GM18508 (cell line): ENCODE data around the gene OPCML.

ENCODE experiments used
- ATAC-seq: cut with Tn5 transposase; IDR thresholded peaks from one replicate; pipeline ENCODE4 v1.9.1; 2021; ENCODE audit warnings: moderate number of reproducible peaks; ENCODE audit not compliant: insufficient read depth, unreplicated experiment

The OPCML gene

DNA sequence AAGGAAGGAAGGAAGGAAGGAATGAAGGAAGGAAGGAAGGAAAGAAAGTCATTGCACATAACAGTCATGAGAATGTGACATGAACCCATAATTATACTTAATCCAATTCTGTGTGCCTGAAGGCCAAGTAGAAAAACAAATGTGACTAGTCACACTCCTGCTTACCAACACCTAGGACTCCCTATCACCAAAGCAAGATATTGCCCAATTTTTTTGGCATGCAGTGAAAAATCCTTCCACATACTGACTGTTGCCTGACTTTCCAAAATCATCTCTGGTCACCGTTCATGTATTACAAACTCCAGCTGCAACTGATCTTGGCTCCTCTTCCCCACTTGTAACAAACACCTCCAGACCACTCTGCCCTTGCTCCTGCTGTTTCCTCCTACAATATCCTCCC lies 516.8 kb downstream of the OPCML start:
- no peak for ATAC-seq

DNA sequence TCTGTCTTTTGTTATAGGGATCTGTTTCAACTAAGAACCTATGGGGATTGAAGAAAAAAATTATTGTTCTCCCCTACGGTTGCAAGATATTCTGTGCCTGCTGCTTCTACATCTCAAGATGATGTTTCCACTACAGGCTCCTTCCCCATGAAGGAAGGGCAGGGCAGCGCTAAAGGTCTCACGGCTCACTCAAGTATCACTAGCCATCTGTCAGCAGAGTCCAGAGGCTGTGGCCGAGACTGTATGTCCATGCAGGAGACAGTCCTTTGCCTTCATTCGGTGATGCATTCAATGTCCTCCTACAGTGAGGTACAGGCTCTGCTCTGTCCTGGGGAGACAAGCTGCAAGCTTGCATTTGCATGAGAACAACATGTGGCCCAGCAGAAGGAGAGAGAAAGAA lies 518.0 kb downstream of the OPCML start:
- no peak for ATAC-seq

DNA sequence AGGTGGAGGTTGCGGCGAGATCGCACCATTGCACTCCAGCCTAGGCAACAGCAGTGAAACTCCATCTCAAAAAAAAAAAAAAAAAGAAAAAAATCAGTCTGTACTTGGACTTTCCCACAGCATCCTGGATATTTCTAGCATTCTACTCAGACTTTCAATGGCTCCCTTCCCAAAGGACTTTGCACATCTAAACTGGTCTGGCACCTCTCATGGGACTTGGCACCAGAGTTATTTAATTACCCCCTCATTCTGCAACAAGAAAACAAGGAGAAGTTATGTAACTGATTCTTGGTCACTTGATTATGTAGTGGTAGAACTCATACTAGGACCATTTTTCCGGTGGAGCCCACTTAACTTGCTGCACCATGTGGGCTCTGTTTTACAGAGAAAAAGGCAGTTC lies 519.5 kb downstream of the OPCML start:
- no peak for ATAC-seq

DNA sequence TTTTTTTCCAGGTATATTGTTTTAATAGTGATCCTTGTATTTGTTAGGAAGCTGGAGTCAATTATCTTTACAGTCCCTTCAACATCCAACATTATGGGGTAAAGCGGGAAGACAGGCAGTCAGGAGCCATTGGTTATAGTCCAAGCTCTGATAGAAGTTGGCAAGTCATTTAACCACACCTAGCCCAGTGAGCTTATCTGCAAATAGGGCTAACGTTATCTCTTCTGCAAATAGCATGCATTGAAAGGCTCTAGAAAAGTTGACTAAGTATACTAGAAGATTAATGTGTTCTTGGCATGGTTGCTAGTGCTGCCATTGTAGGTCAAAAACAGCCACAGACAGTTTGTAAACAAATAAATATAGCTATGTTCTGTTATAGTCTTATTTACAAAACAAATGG lies 520.7 kb downstream of the OPCML start:
- ATAC-seq, result no peak

DNA sequence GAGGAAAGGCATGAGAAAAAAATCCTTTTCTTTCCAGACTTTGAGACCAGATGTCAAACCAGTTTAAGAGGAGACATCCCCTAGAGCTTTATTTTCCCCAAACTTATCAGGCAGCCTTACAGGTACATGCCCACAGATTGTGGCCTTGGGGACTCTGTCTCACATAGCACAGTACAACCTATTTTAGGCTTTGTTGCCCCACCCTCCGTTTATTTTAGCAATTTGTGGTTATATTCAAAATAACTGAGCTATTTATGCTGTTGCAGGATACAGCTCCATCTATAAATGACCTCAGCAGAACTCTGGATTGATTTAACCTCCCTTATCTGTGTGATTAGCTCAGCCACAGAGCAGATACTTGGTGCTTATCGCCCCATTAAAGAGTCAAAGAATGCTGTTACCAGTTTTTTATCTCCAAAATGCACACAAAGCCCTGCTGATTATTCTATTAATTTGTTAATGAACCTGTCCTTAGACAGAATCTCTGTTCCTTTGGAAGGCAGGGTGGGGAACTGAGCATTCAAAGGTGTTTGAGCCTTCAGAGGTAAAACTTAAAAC lies 525.2 kb downstream of the OPCML start:
- ATAC-seq, result no peak

DNA sequence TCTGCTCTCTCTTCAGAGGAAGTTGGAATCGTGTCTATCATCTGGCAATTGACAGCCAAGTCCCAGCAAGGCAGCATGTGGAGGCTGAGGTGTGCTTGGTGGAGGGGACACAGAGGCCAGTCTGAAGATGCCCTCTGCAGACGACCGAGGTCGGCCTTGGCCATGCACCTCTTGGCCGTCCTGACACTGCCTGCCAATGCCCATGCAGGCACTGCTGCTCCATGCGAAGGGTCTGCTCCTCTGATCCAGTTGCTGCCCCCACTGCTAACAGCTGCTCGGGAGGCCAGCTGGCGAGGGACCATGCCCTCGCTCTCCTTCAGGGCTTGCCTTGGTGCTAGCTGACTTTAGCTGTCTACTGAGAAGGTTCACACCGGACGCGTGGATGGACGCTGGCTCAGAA lies 527.9 kb downstream of the OPCML start:
- ATAC-seq, result no peak

DNA sequence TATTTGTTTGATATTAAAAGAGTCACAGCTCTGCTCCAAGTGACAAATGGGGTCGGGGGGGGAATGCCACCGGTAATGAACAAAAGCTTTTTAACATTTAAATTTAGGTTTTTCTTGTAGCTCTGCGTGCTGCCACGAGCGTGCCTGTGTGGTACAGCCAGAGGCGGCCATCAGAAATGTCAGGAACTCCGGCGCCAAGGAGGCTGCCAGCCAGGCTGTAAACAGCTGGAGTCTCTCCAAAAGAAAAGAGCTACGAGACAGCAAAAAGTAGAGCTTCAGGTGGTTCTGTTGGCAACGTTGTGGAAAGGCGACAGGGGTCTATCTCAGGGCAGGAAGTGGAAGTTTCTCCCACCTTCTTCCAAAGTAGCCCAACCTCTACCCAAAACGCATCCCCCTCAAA lies 532.8 kb downstream of the OPCML start:
- no peak for ATAC-seq

DNA sequence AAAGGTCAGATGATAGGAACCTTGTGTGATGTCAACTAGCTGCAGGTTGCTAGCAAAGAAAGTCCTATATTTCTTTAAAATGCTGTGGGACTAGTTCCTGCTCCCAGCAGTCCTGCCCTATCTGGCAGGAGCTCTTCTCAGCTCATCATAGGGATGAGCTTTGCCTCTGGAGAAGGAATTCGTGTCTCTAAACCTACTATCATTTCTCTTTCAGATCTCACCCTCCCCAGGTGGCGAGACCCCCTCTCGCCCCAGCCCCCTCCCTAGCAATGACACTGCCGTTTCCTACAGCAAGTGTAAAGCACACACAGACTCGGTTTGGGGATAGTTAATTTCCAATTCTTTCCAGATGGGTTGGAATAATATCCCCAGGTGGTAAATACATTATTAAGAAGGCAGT lies 533.3 kb downstream of the OPCML start:
- ATAC-seq, result no peak

DNA sequence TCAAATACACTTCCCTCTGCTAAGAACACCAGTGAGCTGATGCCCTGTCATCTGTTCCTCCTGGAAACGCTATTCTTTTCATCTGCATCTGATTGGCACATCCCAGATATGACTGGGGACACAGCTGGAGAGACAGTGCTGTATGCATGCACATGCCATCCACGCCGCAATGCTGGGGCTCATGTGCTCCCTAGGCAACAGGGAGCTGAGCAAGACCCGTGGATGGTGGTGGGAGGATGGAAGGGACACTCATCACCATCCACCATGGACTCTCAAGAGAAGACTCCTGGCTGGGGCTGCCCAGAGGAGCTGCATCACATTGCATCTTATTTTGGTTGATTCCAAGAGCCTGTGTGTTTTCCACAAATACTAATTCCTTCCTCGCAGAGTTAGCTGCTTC lies 534.9 kb downstream of the OPCML start:
- no peak for ATAC-seq

DNA sequence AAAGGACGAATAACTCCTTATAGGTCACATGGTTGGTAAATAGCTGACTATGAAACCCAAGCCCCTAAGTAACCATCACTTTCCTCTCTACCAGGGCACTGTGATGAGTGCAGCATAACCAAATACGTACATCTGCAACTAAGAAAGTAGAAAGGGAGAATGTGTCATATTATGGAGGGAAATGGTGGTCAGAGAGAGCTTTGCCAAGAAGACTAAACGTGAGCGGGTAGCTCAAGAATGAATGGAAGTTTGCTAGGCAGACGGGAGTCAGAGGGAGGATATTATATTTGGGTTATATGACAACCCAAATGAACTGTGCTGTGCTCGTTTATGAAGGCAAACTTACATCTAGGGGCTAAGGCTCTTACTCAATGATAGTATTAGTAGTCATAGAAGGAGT lies 537.3 kb downstream of the OPCML start:
- no peak for ATAC-seq

DNA sequence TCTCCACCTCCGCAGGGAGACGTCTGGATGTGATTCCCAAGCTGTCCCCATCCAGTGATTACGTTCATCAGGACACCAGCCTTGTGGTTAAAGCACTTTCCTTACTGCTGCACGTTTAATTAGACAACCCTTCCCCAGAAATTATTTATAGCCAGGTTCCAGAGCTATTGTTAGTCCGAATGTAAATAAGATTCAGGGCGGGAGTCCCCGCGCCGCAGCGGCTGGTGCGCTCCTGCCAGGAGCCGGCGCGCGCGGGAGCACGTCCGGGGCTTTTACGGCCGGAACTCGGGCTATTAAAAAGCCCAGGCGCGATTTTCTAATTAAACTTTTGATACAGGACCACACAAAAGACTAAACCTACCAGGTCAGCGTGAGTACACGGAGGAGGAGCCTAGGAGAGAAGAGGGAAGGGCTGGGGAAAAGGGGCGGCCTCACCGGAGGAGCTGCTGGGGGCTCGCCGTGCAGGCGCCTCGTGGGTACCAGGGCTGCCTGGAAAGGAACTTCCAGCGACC lies 538.3 kb downstream of the OPCML start:
- no peak for ATAC-seq

DNA sequence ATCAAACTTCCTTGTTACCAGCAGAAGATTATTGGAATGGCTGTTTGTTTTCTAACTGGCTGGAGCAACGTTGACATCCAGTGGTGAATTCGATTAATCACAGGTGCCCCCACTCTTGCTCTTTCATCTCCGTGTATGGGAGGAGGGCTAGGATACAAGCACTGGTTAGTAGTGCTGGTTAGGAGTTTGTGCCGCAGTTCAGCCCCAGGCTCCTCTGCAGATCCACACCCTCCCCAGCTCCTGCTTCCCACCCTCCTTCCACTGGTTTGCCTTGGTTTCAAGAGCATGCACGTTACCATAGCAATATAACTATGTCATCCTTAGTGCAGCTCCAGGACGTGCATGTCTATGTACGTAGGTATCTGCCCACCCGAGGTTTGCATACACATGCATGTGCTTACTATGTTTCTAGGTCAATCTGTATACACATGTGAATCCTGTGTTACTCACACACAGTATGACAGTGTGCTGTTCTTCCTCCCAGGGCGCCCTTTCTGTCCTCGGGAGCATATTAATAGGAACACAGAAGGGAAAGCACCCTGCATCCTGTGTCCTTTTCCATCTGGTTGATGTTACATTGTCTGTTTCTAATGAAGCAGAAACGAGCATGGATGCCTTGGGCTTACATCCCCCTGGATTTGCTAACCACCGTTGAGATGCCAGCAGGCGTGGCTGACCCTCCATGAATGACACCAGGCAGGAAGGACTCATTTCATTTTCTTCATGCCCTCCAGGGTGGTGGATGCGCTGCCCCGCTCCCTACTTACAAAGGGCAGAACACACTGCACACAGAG lies 539.3 kb downstream of the OPCML start:
- no peak for ATAC-seq

DNA sequence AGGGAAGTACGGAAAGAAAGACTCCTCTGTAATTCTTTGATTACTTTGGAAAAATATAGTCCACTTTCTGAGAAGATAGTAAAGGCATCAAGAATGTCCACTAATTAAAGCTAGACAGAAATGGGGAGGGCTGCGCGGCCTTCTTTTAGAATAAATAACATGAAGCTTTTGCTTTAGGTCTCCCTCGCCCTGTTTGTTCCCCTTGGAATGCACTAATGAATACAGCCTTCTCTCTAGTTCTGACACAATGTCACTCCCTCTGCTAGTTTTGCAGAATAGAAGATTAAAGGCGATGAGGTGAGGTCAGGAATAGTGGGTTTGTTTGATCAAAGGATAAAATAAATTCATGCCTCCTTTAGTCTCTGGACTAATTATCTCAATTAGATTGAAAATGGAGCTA lies 543.9 kb downstream of the OPCML start:
- no peak for ATAC-seq

DNA sequence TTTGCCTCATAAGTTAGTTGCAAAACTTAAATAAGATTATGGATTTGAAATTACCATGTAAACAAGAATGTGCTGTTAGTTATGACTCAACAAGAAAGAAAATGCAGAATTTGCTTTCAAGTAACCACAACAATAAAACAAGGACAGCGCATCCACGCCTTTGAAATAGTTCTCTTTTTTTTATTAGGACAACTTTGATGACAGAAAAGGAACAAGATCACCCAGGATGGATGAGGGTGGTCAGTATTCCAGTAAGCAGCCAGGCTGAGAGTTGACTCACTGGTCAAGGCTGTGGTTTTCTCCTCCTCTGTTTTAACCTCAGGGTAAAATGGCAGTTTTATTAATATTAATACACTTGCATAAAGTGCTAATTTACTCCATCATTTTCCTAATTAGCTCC lies 544.4 kb downstream of the OPCML start:
- no peak for ATAC-seq

DNA sequence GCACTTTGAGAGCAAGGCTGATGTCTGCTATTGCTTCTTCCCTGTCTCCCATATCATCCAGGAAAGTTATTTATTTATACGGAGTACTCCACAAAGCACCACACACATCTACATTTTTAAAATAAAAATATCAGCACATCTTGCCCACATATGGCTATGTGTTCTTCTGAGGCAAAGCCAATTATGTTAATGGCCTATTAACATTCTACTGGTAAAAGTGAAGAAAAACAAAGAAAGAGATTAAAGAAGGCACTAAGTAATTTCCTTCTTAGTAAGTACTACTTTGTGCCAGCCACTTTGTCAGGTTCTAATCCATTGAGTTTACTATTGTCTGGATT lies 548.7 kb downstream of the OPCML start:
- ATAC-seq, result no peak

DNA sequence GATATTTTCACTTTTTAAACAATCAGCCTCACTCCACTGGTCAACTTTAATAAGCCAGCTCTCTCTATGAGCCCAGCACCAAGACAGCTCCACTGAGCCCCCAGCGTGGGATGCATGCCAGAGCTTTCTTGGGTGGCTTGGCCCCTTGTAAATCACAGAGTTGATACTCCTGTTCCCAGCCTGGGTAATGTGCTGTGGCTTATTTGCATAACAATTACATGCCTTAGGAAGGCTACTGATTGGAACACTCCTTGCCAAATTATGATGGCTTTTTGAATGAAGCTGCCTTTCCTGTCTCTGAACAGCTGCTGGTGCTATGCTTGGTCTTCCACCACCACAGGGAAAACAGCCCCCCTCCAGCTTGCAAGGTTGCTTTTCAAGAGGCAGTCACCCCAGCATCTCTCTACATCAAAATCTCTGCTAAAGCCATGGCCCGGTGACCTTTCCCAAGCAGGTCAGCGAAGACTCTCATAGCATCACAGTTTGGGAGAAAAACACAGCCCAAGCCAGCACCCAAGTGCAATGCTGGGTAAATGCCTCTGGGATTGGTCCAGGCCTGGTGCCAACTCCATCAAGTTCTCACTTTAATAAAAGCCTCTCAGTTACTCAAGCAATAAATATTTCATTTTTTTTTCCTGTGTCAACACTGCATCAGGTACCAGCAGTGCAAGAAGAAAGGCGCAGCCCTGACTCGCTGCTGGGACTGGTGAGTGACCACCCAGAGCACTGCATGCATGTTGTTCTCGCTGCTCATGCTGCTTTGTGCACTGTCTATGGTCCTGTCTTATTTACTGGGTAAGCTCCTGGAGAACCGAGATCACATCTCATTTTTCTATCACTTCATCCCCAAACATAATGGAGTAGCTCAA lies 549.3 kb downstream of the OPCML start:
- no peak for ATAC-seq

DNA sequence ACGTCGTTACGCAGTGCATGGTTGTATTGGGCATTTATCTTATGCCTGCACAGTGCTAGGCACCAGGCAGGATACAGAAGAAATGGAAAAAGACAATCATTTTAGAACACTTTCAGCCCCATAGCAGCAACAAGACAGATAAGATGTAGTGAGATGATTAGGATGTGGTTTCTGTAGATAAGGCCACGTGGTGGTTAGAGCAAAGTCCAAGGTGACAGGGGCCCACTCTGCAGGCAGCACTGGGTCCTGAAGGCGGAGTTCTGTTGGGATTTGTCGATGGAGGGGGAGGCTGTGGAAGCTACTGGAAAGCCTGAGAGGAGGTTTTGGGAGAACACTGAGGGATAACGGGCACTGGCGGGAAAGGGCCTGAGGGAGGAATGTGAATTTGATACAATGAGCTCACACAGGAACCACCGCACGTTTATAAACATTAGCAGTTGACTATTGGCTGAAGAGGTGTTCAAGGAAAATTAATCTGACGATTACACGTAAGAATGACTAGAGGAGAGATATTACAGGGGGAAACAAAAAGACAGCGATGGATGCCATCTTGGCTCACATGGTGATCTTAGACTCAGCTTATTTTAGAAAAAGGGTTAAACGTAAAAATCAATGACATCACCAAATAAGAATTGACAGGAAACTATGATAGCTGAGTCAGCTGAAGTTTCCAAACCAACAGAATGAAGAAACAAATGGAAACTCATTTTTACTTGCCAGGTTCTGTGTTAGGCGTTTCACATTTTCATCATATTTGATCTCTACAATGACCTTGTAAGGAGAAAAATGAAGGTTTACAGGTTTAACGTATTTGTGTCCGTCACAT lies 551.0 kb downstream of the OPCML start:
- ATAC-seq, result no peak

DNA sequence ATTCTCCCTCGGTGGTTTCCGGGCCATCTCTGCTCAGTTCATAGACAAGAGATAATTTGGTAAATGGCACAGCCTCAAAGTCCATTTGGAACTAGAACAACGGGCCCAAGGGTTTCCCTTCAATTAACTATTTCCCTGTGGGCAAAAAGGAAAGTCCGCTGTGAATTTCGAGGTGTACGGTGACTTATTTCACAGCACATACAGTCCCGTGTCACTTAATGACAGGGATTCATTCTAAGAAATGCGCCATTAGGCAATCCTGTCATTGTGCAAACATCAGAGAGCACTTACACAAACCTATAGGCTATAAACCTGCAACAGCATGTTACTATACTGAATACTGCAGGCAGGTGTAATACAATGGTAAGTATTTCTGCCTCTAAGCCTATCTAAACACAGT lies 551.6 kb downstream of the OPCML start:
- no peak for ATAC-seq

DNA sequence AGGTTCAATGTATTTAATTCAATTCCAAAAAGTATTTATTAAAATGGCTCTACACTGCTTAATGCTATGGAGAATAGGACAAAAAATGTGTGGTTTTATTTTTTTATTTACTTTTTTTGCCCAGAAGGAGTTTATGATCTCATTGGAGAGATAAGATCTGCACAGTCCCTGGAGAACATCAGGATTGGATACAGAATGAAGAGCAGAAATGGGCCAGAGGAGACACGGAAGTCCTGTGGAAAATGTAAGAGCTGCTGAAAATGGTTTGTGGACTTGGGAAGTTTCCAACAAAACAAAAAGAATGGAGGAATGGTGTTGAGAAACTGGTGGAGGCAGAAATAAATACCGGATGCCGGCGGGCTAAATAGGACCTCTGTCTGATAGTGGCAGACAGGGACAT lies 554.6 kb downstream of the OPCML start:
- no peak for ATAC-seq

DNA sequence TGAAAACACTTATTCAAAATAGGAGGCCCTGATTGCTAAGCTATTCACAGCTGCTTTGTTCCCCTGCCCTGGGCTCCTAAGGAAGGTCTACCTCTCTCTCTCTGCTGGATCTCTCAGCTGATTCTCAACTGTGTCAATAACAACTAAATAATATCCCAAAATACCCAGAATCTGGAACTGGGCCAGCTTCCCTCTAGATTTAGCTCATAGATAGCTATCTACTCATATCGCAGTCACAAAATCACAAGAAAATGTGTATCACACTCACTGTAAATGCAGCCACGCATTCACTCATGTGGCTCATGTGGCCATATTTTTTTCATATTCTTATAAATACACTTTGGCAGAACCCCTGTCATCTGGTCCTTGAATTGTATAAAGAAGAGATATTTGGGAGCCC lies 555.1 kb downstream of the OPCML start:
- no peak for ATAC-seq

DNA sequence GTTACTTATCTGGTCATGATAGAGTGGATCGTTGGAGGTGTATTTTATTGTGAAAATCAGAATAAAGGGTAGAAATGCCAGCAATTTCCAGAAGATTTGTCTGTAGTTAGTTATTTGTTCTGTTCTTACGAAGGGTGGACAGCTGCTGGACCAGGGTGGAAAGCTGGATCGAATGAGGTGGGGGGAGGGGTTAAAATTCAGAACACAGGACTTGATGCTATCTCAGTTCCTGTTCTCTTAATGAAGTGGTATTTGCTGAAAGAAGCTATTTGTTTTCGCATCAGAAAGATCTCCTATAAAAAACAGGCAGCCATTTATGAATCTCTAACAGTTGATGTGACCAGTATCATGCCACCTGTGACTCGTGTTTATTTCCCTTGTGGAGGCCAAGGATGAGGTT lies 556.2 kb downstream of the OPCML start:
- no peak for ATAC-seq
